Epidermal melanocyte (primary cell): Measurements from ENCODE around the gene MOB3A.
"Not testable (repeated sequence)": the region's sequence is repeated elsewhere in the genome, so short reads cannot be mapped to it uniquely, and the experiment has no call there.

Source experiments
- DNase-seq: peaks from one replicate; pipeline ENCODE4 v3.0.0; 2011; ENCODE audit warnings: low spot score; ENCODE audit not compliant: insufficient read length

Gene MOB3A

GRCh38 chr19:2096034-2096479, at the start of gene MOB3A:
Gene MOB3A, minus strand, starts transcription at chr19:2096326. Its CDS starts 17,766 bp downstream, at chr19:2078560.
- DNase-seq: peak; percentile 92

GRCh38 chr19:2145831-2146241, 49.7 kb upstream of the MOB3A start:
- DNase-seq: no peak

- no peak for DNase-seq
Observed at GRCh38 chr19:2144190-2144589, 48.1 kb upstream of the MOB3A start.

- no peak for DNase-seq
Observed at GRCh38 chr19:2142173-2142829, 46.2 kb upstream of the MOB3A start.

GRCh38 chr19:2140138-2140569, 44.0 kb upstream of the MOB3A start:
- DNase-seq: no peak

- no peak for DNase-seq
Observed at GRCh38 chr19:2139385-2140137, 43.4 kb upstream of the MOB3A start.

- DNase-seq: no peak
Observed at GRCh38 chr19:2138061-2138728, 42.1 kb upstream of the MOB3A start.

GRCh38 chr19:2136796-2137195, 40.7 kb upstream of the MOB3A start:
- DNase-seq: no peak

GRCh38 chr19:2135474-2136402, 39.6 kb upstream of the MOB3A start:
- DNase-seq: no peak

- no peak for DNase-seq
Observed at GRCh38 chr19:2132731-2133490, 36.8 kb upstream of the MOB3A start.

- no peak for DNase-seq
Observed at GRCh38 chr19:2132191-2132590, 36.1 kb upstream of the MOB3A start.

GRCh38 chr19:2131012-2131975, 35.2 kb upstream of the MOB3A start:
- DNase-seq: not testable (repeated sequence)

- no peak for DNase-seq
Observed at GRCh38 chr19:2129892-2130770, 34.0 kb upstream of the MOB3A start.

- DNase-seq: no peak
Observed at GRCh38 chr19:2129486-2129885, 33.4 kb upstream of the MOB3A start.

- no peak for DNase-seq
Observed at GRCh38 chr19:2129022-2129421, 32.9 kb upstream of the MOB3A start.

GRCh38 chr19:2128252-2128651, 32.1 kb upstream of the MOB3A start:
- DNase-seq: not testable (repeated sequence)

- DNase-seq: no peak
Observed at GRCh38 chr19:2127758-2128157, 31.6 kb upstream of the MOB3A start.

GRCh38 chr19:2126879-2127518, 30.9 kb upstream of the MOB3A start:
- no peak for DNase-seq
